Measurements from ENCODE around the gene GLMP. TPM values are rescaled to one million over a fixed set of nuclear protein-coding genes. Genes with fewer than 3 reads are reported as not detected.

Gene GLMP
- total RNA-seq, 3 donors from 2014 or later (not counting 1 experiment from before 2014, with no cell fraction given), result 22.9 to 29.1 (median 26.8) TPM

DNA sequence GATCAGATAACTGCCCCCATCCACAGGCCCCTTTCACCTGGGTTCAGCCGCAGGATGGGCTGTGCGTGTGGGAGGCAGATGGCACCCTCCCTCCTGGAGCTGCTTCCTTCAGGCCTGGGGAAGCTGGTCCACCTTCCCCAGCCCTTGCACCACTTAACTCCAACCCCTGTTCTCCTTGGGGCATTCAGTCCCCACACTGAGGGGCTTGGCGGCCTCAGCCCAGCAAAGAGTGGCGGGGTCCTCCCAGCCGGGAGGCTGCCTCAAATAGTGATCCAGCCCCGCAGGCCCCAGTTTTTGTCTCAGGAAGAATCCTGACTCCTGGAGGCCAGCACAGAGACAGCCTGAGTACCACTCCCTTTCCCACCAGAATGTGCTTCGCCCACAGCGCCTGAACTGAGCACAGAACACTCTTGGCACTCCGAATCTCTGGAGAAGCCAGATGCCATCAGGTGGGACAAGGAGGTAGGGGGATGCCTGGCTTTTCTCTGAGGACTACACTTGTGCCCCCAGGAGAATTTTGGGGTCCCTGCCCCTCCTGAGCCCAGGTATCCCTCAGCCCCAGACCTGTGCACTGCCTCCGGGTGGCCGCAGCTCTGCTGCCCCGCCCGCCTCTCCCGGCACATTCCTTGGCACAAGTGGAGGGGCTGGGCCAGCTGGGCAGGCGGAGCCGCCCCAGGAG is 48.6 kb downstream of the GLMP start:
- Histone ChIP-seq H3K27ac (ENCODE audit: low read length) (no peak overlapping the region), H3K36me3 (ENCODE audit: control insufficient read depth, insufficient read depth, low read length) (peaks cover 25% of the 10 kb centered on the region), H3K9me3 (ENCODE audit: control insufficient read depth, insufficient read depth, low read length) (no peaks in the 10 kb centered on the region), H3K27me3 (ENCODE audit: control insufficient read depth, insufficient read depth, low read length) (no peaks in the 10 kb centered on the region), H3K4me1 (ENCODE audit: control insufficient read depth, insufficient read depth, low read length) (peaks cover 17% of the 10 kb centered on the region), H3K4me3 (ENCODE audit: low read length) (no peak overlapping the region)
- no peak overlapping the region for H3K4me3 Mint-ChIP-seq
- ATAC-seq (no peak), DNase-seq (no peak)
- TF ChIP-seq, protein P1, sequence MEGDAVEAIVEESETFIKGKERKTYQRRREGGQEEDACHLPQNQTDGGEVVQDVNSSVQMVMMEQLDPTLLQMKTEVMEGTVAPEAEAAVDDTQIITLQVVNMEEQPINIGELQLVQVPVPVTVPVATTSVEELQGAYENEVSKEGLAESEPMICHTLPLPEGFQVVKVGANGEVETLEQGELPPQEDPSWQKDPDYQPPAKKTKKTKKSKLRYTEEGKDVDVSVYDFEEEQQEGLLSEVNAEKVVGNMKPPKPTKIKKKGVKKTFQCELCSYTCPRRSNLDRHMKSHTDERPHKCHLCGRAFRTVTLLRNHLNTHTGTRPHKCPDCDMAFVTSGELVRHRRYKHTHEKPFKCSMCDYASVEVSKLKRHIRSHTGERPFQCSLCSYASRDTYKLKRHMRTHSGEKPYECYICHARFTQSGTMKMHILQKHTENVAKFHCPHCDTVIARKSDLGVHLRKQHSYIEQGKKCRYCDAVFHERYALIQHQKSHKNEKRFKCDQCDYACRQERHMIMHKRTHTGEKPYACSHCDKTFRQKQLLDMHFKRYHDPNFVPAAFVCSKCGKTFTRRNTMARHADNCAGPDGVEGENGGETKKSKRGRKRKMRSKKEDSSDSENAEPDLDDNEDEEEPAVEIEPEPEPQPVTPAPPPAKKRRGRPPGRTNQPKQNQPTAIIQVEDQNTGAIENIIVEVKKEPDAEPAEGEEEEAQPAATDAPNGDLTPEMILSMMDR (IDR thresholded peaks at IDR 0.05), result no peak
- peak overlapping the region in 1 of 2 donors; percentile 83 for H3K27ac Mint-ChIP-seq
- H3K9me3 Mint-ChIP-seq, result no peaks in the 10 kb centered on the region
- no peaks in the 10 kb centered on the region for H3K36me3 Mint-ChIP-seq
- intact Hi-C loops (cut with micrococcal nuclease), result no loop called here
- H3K4me1 Mint-ChIP-seq, result peaks cover 0 to 24% of the 10 kb centered on the region in 2 donors
- H3K27me3 Mint-ChIP-seq (ENCODE audit: low read depth in 2 of 2), result no peaks in the 10 kb centered on the region
- 91% methylated on average over 16 of the region's 16 CpGs for WGBS (ENCODE audit: insufficient coverage)

DNA sequence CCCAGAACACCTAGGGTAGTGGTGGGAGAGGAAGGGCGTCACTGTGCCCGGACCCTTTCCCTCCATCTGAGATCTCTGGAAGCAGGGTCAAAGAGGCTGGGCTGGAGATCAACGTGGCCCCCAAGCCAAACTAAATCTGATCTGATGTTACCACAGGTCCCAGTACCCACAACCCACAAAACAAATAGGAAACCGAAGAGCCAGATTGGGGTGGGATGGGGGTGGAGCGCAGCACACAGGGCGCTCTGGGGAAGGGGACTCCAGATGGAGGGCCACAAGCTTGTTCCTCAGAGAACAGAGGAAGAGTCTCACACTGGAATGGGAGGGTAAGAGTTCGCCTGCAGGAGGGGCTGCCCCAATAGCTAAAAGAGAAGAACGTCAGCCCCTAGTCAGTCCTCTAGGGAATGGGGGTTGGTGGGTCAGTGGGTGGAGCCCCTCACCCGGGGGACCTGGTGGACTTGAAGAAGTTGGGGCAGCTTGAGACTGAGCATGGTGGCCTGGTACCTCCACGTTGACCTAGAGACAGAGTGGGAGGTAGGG is 49.2 kb downstream of the GLMP start:
- ATAC-seq, result no peak
- intact Hi-C loops (cut with micrococcal nuclease), result no loop called here
- no peaks in the 10 kb centered on the region for H3K9me3 Mint-ChIP-seq
- H3K4me3 Mint-ChIP-seq, result peak overlapping the region; percentile 40
- peak overlapping the region in 1 of 2 donors; percentile 83 for H3K27ac Mint-ChIP-seq
- Histone ChIP-seq H3K4me1 (ENCODE audit: control insufficient read depth, insufficient read depth, low read length) (peaks cover 22% of the 10 kb centered on the region), H3K4me3 (ENCODE audit: low read length) (peak overlapping the region; percentile 33), H3K27me3 (ENCODE audit: control insufficient read depth, insufficient read depth, low read length) (no peaks in the 10 kb centered on the region), H3K27ac (ENCODE audit: low read length) (no peak overlapping the region), H3K36me3 (ENCODE audit: control insufficient read depth, insufficient read depth, low read length) (peaks cover 19% of the 10 kb centered on the region), H3K9me3 (ENCODE audit: control insufficient read depth, insufficient read depth, low read length) (no peaks in the 10 kb centered on the region)
- 47% methylated on average over 10 of the region's 10 CpGs for WGBS (ENCODE audit: insufficient coverage)
- H3K4me1 Mint-ChIP-seq, result peaks cover 0 to 24% of the 10 kb centered on the region in 2 donors
- DNase-seq, result no peak
- no peaks in the 10 kb centered on the region for H3K27me3 Mint-ChIP-seq (ENCODE audit: low read depth in 2 of 2)
- no peaks in the 10 kb centered on the region for H3K36me3 Mint-ChIP-seq
- TF ChIP-seq, protein P1 (IDR thresholded peaks at IDR 0.05), result no peak

DNA sequence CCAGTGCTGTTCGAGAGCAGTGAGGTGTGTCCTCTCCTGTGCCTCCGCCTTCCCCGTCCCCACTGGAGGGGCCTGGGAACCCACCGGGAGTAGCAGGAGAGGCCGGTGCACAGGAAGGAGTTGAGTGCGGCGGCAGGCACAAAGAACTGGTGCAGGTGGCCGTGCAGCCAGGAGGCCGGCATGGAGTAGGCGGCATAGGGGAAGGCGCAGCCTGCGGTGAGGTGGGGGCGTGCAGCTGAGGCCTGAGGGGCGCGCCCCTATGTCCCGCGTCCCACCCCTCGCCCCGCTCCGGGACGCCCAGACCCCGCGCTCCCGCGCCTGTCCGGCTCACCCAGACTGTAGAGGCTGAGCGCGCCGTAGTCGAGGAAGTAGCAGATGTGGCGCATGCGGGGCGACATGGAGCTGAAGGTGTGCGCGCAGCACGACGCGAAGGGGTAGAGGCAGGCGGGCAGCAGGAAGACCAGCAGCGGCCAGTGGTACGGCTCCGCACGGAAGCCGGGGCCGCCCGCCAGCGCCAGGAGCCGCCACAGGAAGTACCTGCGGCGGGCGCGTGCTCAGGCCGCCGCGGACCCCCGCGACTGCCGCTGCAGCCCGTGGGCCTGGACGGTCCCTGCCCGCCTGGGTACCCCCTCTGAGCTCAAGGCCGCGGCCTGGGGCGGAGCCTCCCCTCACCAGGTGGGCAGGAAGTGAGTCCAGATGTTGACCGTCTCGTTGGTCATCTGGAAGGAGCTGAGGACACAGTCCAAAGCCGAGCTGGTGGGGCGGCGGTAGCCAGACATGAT is 49.8 kb downstream of the GLMP start:
- ATAC-seq (peak; percentile 69 to 78 (median 74)), DNase-seq (peak; percentile 28 to 65)
- no peak overlapping the region for H3K27ac ChIP-seq (ENCODE audit: low read length)
- H3K36me3 ChIP-seq (ENCODE audit: control insufficient read depth, insufficient read depth, low read length), result peaks cover 12% of the 10 kb centered on the region
- peaks cover 22% of the 10 kb centered on the region for H3K4me1 ChIP-seq (ENCODE audit: control insufficient read depth, insufficient read depth, low read length)
- 4% methylated on average over 69 of the region's 69 CpGs for WGBS (ENCODE audit: insufficient coverage)
- H3K27me3 Mint-ChIP-seq (ENCODE audit: low read depth in 2 of 2), result no peaks in the 10 kb centered on the region
- H3K9me3 Mint-ChIP-seq, result no peaks in the 10 kb centered on the region
- H3K4me3 Mint-ChIP-seq, result peak overlapping the region; percentile 91
- H3K36me3 Mint-ChIP-seq, result no peaks in the 10 kb centered on the region
- TF ChIP-seq, protein P1 (IDR thresholded peaks at IDR 0.05), result no peak
- no peaks in the 10 kb centered on the region for H3K9me3 ChIP-seq (ENCODE audit: control insufficient read depth, insufficient read depth, low read length)
- peaks cover 0 to 23% of the 10 kb centered on the region in 2 donors for H3K4me1 Mint-ChIP-seq
- intact Hi-C loops (cut with micrococcal nuclease), result no loop called here
- peak overlapping the region; percentile 29 to 83 for H3K27ac Mint-ChIP-seq
- peak overlapping the region; percentile 33 for H3K4me3 ChIP-seq (ENCODE audit: low read length)
- no peaks in the 10 kb centered on the region for H3K27me3 ChIP-seq (ENCODE audit: control insufficient read depth, insufficient read depth, low read length)
